Hepatocyte (in vitro differentiated cells): ENCODE results near the gene ZMIZ1.

ENCODE experiments used
- EZH2 ChIP-seq: fragments of 200-600 bp; sonication (generic); IDR thresholded peaks from 2 replicates; pipeline ENCODE4 v1.6.1; 2016; ENCODE audit warnings: antibody characterized with exemption, mild to moderate bottlenecking, borderline replicate concordance
- TF ChIP-seq, protein P1 (sequence below): fragments of 200-600 bp; sonication (generic); IDR thresholded peaks from 2 replicates; pipeline ENCODE4 v1.5.1; 2016; ENCODE audit warnings: antibody characterized with exemption, mild to moderate bottlenecking; ENCODE audit not compliant: poor library complexity

DNA sequence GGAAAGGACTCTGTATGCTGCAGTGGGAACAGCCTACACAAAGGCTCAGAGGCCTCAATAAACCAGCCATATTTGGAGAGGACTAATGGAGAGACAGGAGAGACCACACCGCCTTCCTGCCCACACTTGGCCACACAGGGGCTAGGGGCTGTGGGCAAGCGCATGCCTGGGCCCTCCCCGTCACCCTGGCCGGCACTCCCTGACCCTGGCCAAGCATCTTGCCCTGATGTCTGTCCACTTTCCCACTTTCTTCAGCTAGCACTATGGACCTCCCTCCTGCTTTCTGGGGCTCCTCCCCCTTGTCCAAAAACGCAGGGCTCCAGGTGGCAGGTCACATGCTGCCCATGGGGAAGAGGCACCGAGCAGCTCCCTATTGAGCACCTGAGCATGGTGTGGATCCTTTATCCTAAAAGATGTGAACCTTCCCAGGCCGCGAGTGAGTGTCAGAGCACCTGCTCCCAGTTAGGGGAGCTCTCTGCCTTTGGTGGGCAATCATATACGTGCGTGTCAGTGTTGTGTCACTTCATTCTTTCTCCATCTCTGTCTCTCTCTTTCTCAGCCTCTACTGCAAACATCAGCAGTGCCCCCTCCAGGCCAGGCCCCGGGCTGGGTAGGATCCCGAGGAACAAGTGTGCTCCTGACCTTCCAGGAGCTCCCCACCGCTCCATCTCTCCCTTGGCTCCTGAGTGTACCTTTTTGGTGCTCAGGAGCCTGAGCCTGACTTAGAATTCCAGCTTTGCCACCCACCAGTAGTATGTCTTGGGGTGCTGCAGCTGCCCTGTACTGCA, 74.0 kb downstream of the ZMIZ1 start:
- no peak for TF ChIP-seq EZH2
- TF ChIP-seq, protein P1, sequence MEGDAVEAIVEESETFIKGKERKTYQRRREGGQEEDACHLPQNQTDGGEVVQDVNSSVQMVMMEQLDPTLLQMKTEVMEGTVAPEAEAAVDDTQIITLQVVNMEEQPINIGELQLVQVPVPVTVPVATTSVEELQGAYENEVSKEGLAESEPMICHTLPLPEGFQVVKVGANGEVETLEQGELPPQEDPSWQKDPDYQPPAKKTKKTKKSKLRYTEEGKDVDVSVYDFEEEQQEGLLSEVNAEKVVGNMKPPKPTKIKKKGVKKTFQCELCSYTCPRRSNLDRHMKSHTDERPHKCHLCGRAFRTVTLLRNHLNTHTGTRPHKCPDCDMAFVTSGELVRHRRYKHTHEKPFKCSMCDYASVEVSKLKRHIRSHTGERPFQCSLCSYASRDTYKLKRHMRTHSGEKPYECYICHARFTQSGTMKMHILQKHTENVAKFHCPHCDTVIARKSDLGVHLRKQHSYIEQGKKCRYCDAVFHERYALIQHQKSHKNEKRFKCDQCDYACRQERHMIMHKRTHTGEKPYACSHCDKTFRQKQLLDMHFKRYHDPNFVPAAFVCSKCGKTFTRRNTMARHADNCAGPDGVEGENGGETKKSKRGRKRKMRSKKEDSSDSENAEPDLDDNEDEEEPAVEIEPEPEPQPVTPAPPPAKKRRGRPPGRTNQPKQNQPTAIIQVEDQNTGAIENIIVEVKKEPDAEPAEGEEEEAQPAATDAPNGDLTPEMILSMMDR: no peak
